ENCODE data around the gene MRPL48.
"Not testable (repeated sequence)": the region's sequence is repeated elsewhere in the genome, so short reads cannot be mapped to it uniquely, and the experiment has no call there.

The MRPL48 gene

GRCh38 chr11:73851046-73851764 is 63.5 kb downstream of the MRPL48 start:
- DNase-seq: no peak

DNA sequence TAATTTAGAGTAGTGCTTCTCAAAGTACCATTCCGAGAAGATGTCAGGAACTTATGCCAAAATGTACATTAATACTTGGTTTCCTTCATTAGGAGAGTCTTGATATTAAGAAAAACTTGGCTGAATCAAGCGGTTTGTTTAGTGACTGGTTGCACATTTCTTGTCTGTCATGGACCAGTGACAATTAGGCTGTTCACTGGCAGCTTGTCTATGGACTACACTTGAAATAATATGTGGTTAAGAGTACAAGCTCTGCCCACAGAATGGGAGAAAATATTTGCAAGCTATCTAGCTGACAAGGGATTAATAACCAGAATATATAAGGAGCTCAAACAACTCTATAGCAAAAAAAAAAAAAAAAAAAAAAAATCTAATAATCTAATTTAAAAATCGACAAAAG is 64.4 kb downstream of the MRPL48 start:
- DNase-seq: no peak

- DNase-seq: no peak
Observed at GRCh38 chr11:73854680-73855079, 67.0 kb downstream of the MRPL48 start.

GRCh38 chr11:73856031-73856567 is 68.4 kb downstream of the MRPL48 start:
- no peak for DNase-seq

DNA sequence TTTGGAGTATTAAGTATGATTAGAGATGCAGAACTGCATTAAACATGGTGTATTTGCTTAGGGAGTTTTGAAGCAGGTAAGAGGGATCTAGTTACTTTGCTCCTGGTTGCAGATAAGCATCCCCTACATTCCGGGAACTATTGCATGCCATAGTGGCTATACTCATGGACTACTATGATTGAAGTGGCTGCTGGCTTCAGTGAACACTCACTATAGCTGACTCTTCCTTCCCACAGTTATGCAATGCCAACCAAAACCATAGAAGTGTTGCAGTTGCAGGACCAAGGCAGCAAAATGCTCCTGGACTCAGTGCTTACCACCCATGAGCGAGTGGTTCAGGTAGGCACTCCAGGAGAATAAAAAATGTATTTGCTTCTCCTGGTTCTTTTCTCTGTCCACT is 72.0 kb downstream of the MRPL48 start:
- DNase-seq: no peak

DNA sequence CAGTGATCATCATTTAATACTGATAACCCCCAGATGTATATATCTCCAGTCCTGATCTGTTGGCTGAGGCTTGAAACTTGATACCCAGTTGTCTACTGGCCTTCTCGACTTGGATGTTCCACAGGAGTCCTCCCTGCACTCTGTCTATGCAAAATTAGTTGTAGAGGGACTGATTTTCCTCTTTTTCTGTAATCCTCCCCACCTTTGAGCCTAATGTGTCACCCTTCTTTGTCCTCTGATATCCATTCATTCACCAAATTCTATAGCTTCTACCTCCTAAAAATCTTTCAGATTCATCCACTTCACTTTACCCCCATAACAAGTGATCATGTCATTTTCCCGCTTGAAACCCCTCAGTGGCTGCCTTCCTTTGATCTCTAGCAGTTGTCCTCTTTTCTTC is 72.5 kb downstream of the MRPL48 start:
- DNase-seq: no peak

DNA sequence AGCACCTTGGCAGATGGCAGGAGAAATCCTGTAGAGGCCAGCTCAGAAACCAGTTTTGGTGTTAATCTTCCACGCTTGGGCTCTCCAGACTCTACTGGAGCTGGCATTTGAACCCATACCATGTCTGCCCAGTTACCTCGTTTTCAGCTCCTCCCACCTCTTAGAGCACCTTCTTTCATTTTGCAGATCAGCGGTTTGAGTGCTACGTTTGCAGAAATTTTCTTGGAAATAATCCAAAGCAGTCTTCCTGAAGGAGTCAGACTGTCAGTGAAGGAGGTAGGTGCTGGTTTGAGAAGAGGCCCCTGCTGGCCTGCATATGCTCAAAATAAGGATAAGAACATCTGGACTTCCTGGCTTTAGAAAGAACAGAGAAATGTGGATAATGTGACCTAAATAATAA is 75.3 kb downstream of the MRPL48 start:
- no peak for DNase-seq

DNA sequence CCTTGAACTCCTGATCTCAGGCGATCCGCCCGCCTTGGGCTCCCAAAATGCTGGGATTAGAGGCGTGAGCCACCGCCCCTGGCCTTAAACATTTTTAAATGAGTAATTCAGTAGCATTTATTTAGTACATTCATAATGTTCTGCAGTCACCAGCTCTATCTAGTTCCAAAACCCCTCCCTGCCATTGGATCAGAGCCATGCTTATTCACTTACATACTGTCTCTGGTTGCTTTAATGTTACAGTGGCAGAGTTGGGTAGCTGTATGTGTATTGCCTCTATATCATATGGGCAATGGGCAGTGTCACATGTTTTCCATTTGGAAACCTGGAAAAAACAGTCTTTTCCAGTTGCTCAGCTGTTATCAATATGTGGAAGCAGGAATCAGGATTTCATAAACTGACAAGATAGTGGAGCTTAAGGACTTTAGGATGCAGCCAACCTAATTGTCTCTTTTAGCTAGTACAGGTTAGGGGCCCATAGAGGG is 78.5 kb downstream of the MRPL48 start:
- no peak for DNase-seq

DNA sequence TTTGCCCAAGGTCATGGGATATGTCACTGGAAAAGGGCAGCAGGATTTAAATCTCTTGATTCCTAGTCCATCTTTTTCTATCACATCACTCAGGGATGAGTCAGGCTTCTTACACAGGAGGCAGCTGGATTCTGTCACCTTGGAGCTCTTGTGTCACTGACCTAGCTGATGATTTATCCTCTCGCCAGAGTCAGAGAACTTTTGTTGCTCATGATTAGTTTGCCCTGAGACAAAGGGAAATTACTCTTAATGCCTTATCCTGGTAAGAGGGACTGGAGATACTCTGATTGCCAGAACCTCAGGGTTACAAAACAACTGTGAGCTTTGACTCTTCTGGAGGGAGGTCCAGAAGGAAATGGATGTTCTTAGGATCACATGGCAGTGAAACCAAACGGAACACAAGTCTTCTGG is 78.9 kb downstream of the MRPL48 start:
- DNase-seq: no peak

- no peak for DNase-seq
Observed at GRCh38 chr11:73869332-73869949, 81.8 kb downstream of the MRPL48 start.

DNA sequence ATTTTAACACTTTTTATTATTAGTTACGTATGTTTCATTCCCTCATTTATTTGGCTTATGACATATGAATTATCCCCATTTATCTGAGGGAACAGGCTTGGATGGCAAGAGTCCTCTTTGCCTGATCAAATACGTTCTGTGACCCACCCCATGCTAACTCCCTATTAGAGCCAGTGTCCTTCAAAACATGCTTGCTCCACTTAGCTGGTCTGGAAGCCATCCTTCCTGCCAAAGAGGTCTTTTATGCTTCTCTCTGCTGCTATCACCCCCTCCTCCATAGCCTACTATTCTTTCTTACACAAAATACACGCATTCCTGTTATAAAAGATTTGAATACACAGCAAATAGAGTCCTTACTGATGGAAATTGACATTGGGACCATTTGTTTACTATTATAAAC is 82.6 kb downstream of the MRPL48 start:
- DNase-seq: no peak

DNA sequence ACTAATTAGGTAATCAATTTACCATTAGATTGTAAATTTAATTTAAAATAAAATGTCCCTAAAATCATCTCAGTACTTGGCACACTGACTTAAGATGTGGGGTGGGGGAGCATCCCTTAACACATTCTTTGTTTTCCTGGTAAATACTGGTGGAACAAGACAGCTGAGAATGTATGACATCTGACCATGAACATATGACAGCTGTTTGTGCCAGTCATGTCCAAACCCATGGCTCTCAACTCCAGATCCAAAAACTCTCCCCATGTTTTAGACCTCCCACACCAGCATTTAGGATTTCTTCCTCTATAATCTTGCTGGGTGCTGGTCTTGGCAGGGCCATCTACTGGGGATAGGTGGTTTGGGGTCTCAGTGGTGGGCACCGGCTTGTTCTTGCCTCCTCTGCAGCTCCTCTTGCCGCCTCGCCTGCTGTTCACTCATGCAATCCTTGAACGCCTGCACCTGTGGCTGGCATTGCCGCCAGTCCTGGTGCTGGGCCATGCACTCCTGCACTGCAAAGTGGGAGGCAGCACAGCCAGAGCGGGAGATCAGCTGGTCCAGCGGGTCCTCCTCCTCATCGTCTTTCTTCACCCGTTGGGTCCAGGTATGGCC is 85.2 kb downstream of the MRPL48 start:
- no peak for DNase-seq

- no peak for DNase-seq
Observed at GRCh38 chr11:73875380-73875779, 87.7 kb downstream of the MRPL48 start.

GRCh38 chr11:73875840-73876239 is 88.2 kb downstream of the MRPL48 start:
- DNase-seq: no peak

DNA sequence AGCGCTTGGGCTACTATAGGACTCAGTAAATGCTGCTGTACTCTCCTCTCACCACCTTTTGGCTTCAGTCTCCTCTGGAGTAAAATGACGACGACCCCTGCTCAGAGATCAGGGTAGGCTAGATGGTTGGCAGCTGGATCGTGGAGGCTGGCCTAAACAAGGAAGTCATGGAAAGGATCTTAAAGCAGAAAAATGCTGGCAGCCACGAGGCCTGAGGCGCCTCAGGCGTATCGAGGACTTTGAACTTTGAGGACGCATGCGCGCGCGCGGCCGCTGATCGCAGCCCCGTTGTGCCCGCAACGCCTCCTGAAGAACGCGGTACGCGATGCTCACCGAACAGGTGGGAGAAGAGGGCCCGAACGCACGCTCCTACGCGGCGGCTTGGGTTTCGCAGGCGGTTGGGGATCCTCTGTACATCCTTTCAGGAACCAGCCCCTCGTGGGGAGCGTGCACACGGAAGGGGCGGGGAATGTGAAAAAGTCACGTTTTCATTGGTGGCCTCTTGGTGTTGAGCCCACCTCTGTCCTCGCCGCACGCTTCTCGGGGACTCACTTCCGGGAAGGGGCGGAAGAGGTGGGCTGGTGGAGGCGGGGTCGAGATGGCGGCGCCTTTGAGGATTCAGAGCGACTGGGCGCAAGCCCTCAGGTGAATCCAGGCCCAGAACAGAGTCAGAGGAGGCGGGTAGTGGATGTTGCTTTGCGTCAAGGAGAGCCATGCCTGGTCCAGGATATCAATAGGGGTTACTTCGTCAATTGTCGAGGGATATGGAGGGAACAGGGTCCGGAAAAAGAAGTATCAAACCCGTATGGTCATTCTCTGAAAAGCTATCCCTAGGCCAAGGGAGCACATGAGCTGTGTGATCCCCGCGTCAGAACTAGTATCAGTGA is 89.0 kb downstream of the MRPL48 start, which contains the start of the genes COA4 and PAAF1:
Gene COA4 (minus strand): TSS at position 423 of the 887 bp plus-strand sequence. CDS start 3,468 bp downstream, outside the sequence.
Gene PAAF1 (plus strand): TSS at position 576 of the 887 bp plus-strand sequence. CDS start 23 bp downstream, at position 599.
- peak; percentile 84 to 97 (median 90) for DNase-seq

DNA sequence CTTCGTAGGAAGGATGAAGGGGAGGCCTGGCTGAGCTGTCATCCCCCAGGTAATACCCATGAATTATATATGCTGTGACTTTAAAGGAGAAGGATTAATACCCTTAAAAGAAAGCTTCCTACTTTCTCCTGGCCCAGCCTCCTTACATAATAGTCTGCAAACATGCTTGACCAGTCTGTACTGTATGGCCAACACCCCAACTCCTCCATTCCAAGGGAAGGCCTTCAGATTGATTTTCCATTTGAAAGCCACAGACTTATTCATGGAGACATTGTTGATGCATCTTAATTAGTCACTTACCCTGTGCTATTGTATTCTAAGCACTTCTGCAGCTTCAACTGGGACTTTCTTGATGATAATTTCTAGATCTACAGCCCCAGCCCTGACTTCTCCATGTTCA is 91.1 kb downstream of the MRPL48 start:
- no peak for DNase-seq

GRCh38 chr11:73880449-73880848 is 92.8 kb downstream of the MRPL48 start:
- DNase-seq: not testable (repeated sequence)

DNA sequence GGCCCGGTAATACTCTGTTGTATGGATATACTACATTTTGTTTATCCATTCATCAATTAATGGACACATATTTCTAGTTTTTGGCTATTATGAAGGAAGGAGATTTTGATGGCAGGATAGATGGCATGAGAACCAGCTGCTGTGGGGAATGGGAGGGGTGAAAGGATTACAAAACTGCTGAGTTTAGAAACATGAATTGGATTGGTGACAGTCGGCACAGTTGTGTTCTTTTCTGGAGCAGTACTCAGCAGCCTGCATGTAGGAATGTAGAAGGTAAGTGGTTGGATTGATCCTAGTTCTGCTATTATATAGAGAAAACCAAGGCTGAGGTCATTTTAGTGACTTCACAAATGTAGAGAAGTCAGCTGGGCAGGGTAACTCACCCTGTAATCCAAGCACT is 96.2 kb downstream of the MRPL48 start:
- no peak for DNase-seq

DNA sequence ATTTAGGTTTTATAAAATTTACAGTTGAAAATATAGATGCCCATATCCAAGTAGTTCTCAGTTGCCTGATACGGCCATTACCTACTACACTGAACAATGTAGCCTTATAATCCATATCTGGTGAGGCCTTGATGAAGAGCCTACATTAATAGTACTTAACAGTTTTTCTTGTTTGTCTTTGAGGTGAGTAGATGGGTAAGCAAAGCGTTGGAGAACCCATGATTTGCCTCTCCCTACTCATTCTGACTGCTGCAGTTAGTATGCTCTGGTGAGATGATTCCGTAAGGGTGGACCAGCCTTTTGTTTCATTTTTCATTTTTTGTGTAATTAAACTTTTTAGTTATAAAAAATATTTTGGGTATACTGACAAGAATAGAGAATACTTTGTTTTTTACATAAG is 100.6 kb downstream of the MRPL48 start:
- no peak for DNase-seq

DNA sequence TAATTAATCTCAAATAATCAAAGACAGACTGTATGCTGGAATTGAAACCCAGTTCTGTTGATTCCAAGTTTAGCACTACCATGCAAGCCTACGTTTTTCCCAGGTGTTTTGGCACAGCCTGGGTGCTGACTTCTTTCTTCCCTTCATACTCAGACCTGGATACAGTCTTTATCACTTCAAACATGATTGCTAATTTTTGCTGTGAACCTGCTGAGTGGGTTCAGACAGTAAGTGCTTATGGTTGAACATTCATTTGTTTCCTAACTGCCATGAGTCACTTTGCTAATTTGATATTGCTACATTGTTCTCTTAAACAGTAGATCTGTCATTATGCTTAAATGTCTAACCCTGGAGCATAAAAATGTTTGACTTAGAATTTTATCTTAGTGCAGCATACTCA is 101.3 kb downstream of the MRPL48 start:
- DNase-seq: no peak

- no peak for DNase-seq
Observed at GRCh38 chr11:73889536-73889935, 101.9 kb downstream of the MRPL48 start.

DNA sequence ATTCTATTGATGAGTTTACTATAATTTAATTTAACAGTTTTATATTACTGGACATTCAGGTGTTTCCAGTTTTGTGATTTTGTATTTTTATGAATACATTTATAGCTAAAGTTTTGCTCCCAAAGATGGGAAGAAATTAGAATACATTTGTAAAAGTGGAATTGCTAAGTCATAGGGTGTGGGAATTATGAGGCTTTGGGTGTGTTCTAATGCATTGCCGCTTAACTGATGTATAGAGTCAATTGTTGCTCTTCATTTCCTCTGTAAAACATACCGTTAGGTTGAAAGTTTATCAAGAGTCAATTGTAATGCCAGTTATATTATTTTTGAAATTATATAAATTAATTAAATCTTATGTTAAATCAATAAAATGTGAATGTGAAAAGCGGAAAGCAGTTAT is 105.4 kb downstream of the MRPL48 start:
- DNase-seq: no peak

All from T-helper 1 cell (primary cell).